ENCODE results near the gene FES. TPM values are rescaled to one million over a fixed set of nuclear protein-coding genes. Genes with fewer than 3 reads are reported as not detected.
A peak's percentile ranks its signal among the peaks of the same experiment; 100 is the strongest.

Gene FES
- polyA plus RNA-seq, 1 donor from 2014 or later, result 7.7 TPM

DNA sequence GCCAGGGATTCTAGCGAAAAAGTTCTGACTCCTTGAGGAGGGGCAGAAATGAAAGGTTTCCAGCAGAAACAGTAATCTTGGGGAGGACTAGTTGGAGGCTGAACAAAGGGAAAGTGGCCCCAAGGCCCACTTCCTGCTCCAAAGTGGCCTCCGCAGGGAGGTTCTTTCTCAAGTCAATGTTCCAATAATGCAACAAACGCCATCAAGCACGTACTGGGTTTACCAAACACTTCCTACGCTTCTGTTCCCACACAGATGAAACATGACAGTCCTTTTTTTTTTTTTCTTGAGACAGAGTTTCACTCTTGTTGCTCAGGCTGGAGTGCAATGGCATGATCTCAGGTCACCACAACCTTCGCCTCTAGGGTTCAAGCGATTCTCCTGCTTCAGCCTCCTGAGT is 60.8 kb downstream of the FES start:
- no peaks in the 10 kb centered on the region for H3K36me3 Mint-ChIP-seq
- H3K9me3 Mint-ChIP-seq, result no peaks in the 10 kb centered on the region
- peak overlapping the region in 1 of 3 donors; percentile 42 for H3K27ac Mint-ChIP-seq
- no peaks in the 10 kb centered on the region for H3K27me3 Mint-ChIP-seq
- H3K4me3 Mint-ChIP-seq, result no peak overlapping the region
- no peaks in the 10 kb centered on the region for H3K4me1 Mint-ChIP-seq

Other genes starting within 250 kb of the FES start
- gene BLM, start 167.2 kb upstream of the FES start, polyA plus RNA-seq, result 14.4 TPM
- gene FURIN, start 15.9 kb upstream of the FES start, polyA plus RNA-seq, result 9.7 TPM
- 9.1 TPM for gene MAN2A2, start 18.8 kb downstream of the FES start, polyA plus RNA-seq
- 29.4 TPM for gene HDDC3, start 48.0 kb downstream of the FES start, polyA plus RNA-seq
- gene UNC45A, start 50.8 kb downstream of the FES start, polyA plus RNA-seq, result 65.3 TPM
- 6.0 TPM for gene RCCD1, start 70.4 kb downstream of the FES start, polyA plus RNA-seq
- 3.3 TPM for gene PRC1, start 110.0 kb downstream of the FES start, polyA plus RNA-seq
- 10.7 TPM for gene VPS33B, start 138.1 kb downstream of the FES start, polyA plus RNA-seq
- gene SV2B, start 215.8 kb downstream of the FES start, polyA plus RNA-seq, result 0.01 TPM